MM.1S (cell line): ENCODE measurements around the gene SDC1.

ENCODE experiments used
- CTCF ChIP-seq: fragments of 300-600 bp; sonication (generic); IDR thresholded peaks from 2 replicates; pipeline ENCODE4 v1.5.1; 2016; ENCODE audit warnings: antibody characterized with exemption, low read length, mixed read lengths
- EZH2 ChIP-seq: fragments of 300-600 bp; sonication (generic); optimal IDR thresholded peaks from 2 replicates; pipeline ENCODE3; 2017; ENCODE audit warnings: low read depth, mild to moderate bottlenecking, antibody characterized with exemption, low read length, mixed read lengths
- EZH2phosphoT487 ChIP-seq: fragments of 300-600 bp; sonication (generic); IDR thresholded peaks from 2 replicates; pipeline ENCODE4 v1.6.1; 2018; ENCODE audit warnings: antibody characterized with exemption, low read length

- no peak for TF ChIP-seq CTCF
- TF ChIP-seq EZH2phosphoT487, result no peak
- TF ChIP-seq EZH2, result no peak
Observed at GRCh38 chr2:20194097-20195015, 30.6 kb downstream of the SDC1 start.
